Peyer's patch (tissue), 4 donors: Measurements from ENCODE around the gene GID8.

Experiments used
- CTCF ChIP-seq, 6 experiments: fragments of 450-650 bp in 4 of 6; fragments of 200-600 bp in 2 of 6; sonication (generic) in 1 of 6; IDR thresholded peaks; one replicate each; pipeline ENCODE4 v1.5.1; 2017 to 2019; ENCODE audit warnings: antibody characterized with exemption in 6 of 6, mild to moderate bottlenecking in 3 of 6, moderate library complexity in 1 of 6
- POLR2A ChIP-seq, 2 donors: fragments of 450-650 bp; IDR thresholded peaks; one replicate each; pipeline ENCODE4 v1.5.1; 2017; ENCODE audit warnings: antibody characterized with exemption in 2 of 2, mild to moderate bottlenecking in 2 of 2, moderate library complexity in 2 of 2

GRCh38 chr20:62906647-62907375, 31.1 kb upstream of the GID8 start:
- TF ChIP-seq CTCF (IDR thresholded peaks at IDR 0.05) (no peak), POLR2A (IDR thresholded peaks at IDR 0.05) (no peak)
